Endodermal cell (in vitro differentiated cells): ENCODE data around the gene GMPR2. TPM values are rescaled to one million over a fixed set of nuclear protein-coding genes. Genes with fewer than 3 reads are reported as not detected.
A peak's percentile ranks its signal among the peaks of the same experiment; 100 is the strongest.
"Not testable (repeated sequence)": the region's sequence is repeated elsewhere in the genome, so short reads cannot be mapped to it uniquely, and the experiment has no call there.

Source experiments
- DNase-seq: peaks from one replicate; pipeline ENCODE4 v3.0.0-alpha.2; 2017
- H3K27ac ChIP-seq: 2 replicates; pipeline ENCODE4 v1.5.1; 2013; ENCODE audit warnings: mild to moderate bottlenecking, low read depth, low read length, moderate library complexity
- H3K27me3 ChIP-seq: 2 replicates; pipeline ENCODE4 v1.6.1; 2013; ENCODE audit warnings: mild to moderate bottlenecking, low read length, moderate library complexity; ENCODE audit not compliant: insufficient read depth, control insufficient read depth, poor library complexity, severe bottlenecking
- H3K36me3 ChIP-seq: 2 replicates; pipeline ENCODE4 v1.7.0; 2013; ENCODE audit warnings: mild to moderate bottlenecking, low read length, moderate library complexity; ENCODE audit not compliant: control insufficient read depth, insufficient read depth
- H3K4me1 ChIP-seq: one replicate; pipeline ENCODE4 v1.7.0; 2013; ENCODE audit warnings: low read length; ENCODE audit not compliant: control insufficient read depth, insufficient read depth
- H3K4me3 ChIP-seq: 2 replicates; pipeline ENCODE4 v1.5.1; 2013; ENCODE audit warnings: mild to moderate bottlenecking, low read length, moderate library complexity
- H3K9ac ChIP-seq: 2 replicates; pipeline ENCODE4 v1.6.1; 2013; ENCODE audit warnings: mild to moderate bottlenecking, low read length, moderate library complexity; ENCODE audit not compliant: poor library complexity, severe bottlenecking; ENCODE audit errors: extremely low read depth
- H3K9me3 ChIP-seq: 2 replicates; pipeline ENCODE4 v1.6.1; 2013; ENCODE audit warnings: mild to moderate bottlenecking, low read length, moderate library complexity; ENCODE audit not compliant: control insufficient read depth
- H3K27ac Mint-ChIP-seq: 2 replicates; pipeline ENCODE4 v1.8.0; 2020; ENCODE audit warnings: mixed read lengths
- H3K27me3 Mint-ChIP-seq: 2 replicates; pipeline ENCODE4 v1.8.0; 2021; ENCODE audit warnings: mild to moderate bottlenecking, mixed read lengths; ENCODE audit not compliant: insufficient read depth
- H3K36me3 Mint-ChIP-seq: 2 replicates; pipeline ENCODE4 v1.8.0; 2020; ENCODE audit warnings: low read depth, mixed read lengths
- H3K4me1 Mint-ChIP-seq: 2 replicates; pipeline ENCODE4 v1.8.0; 2020; ENCODE audit warnings: mixed read lengths
- H3K4me3 Mint-ChIP-seq: 2 replicates; pipeline ENCODE4 v1.8.0; 2020; ENCODE audit warnings: mild to moderate bottlenecking, moderate library complexity, mixed read lengths
- H3K9me3 Mint-ChIP-seq: 2 replicates; pipeline ENCODE4 v1.8.0; 2020; ENCODE audit warnings: mild to moderate bottlenecking, mixed read lengths
- WGBS, 2 experiments: methylation state at CpG; one replicate each; pipeline versions ENCODE4 v1.1.5 to v1.1.7; 2013; ENCODE audit warnings: missing lambda C conversion rate in 2 of 2, mixed read lengths in 1 of 2; ENCODE audit not compliant: insufficient coverage in 1 of 2, insufficient read length in 1 of 2; 5-methylcytosine and 5-hydroxymethylcytosine counted together
- total RNA-seq, 2 donors: library from RNA; stranded (reverse); fragmentation: NEBNext Ultra II Directional in 1 of 2; extraction: Animal tissue kit (Norgen Biotek cat#: 25700) in 1 of 2; gene quantifications; 2 replicates in 1 of 2; 3 replicates in 1 of 2; pipeline ENCODE4 v1.2.1, GENCODE V29; 2021
- TF ChIP-seq, protein P1 (sequence below): fragments of 200-600 bp; sonication (generic); conservative IDR thresholded peaks from 2 replicates; pipeline ENCODE4 v1.5.0; 2021; ENCODE audit warnings: antibody characterized with exemption, mild to moderate bottlenecking

Gene GMPR2
- total RNA-seq, 2 donors from 2014 or later = 56.1 to 63.1 TPM

DNA sequence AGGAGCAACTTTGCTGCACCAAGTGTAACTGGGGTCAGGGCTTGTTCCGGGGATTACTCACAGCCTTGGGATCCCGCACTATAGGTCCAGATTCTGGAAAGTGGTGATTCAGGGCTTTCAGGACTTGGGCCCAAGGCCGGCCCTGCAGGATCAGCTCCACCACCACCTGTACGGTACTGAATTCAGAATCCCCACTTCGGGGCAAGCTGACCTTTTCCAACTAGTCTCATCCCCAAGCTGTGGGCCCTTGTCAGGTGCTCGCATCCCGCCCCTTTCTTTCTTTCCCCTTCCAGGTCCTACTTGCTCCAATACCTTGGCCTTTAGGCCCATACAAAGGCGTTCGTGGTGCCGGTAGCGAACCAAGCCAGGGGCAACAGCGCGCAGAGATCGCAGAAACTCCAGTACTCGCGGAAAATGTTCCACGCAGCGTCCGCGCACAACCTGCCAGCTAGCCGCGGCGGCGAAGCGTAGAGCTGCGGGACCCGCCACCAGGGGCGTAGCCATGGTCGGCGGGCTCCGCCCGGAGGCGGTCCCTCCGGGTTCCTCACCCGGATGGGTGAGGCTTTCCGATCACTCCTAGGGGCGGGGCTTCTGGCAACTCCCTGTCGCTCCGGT lies 9.2 kb downstream of the GMPR2 start:
- Histone ChIP-seq H3K9ac (peak overlapping the region; percentile 77), H3K27me3 (no peaks in the 10 kb centered on the region), H3K27ac (peak overlapping the region; percentile 98), H3K4me3 (peak overlapping the region; percentile 92), H3K9me3 (no peaks in the 10 kb centered on the region), H3K4me1 (no peaks in the 10 kb centered on the region), H3K36me3 (peaks cover 42% of the 10 kb centered on the region)
- 1 to 5% methylated on average over 18 to 39 of the region's 39 CpGs for WGBS, 2 experiments
- H3K4me3 Mint-ChIP-seq = peak overlapping the region; percentile 72
- peaks cover 38% of the 10 kb centered on the region for H3K36me3 Mint-ChIP-seq
- H3K9me3 Mint-ChIP-seq = no peaks in the 10 kb centered on the region
- peak; percentile 96 for DNase-seq
- peaks cover 14% of the 10 kb centered on the region for H3K27me3 Mint-ChIP-seq
- H3K4me1 Mint-ChIP-seq = peaks cover 3% of the 10 kb centered on the region
- TF ChIP-seq, protein P1, sequence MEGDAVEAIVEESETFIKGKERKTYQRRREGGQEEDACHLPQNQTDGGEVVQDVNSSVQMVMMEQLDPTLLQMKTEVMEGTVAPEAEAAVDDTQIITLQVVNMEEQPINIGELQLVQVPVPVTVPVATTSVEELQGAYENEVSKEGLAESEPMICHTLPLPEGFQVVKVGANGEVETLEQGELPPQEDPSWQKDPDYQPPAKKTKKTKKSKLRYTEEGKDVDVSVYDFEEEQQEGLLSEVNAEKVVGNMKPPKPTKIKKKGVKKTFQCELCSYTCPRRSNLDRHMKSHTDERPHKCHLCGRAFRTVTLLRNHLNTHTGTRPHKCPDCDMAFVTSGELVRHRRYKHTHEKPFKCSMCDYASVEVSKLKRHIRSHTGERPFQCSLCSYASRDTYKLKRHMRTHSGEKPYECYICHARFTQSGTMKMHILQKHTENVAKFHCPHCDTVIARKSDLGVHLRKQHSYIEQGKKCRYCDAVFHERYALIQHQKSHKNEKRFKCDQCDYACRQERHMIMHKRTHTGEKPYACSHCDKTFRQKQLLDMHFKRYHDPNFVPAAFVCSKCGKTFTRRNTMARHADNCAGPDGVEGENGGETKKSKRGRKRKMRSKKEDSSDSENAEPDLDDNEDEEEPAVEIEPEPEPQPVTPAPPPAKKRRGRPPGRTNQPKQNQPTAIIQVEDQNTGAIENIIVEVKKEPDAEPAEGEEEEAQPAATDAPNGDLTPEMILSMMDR = peak; percentile 74
- peak overlapping the region; percentile 99 for H3K27ac Mint-ChIP-seq

DNA sequence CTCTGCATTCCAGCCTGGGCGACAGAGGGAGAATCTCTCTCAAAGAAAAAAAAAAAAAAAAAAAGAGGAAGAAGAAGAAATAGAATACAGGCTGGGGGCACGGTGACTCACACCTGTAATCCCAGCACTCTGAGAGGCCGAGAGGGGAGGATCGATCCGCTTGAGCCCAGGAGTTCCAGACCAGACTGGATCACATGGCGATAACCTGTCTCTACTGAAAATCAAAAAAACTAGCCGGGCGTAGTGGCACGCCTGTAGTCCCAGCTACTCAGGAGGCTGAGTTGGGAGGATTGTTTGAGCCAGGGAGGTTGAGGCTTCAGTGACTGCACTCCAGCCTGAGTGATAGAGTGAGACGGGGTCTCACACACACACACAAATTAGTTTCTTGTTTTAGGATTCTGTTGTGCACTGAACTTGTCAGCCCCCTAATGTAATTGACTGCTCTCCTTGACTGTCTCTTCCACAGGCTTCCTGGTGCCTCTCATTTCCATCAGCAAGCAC lies 10.7 kb downstream of the GMPR2 start:
- no peaks in the 10 kb centered on the region for H3K4me1 ChIP-seq
- Mint-ChIP-seq H3K27ac (peak overlapping the region; percentile 99), H3K4me3 (peak overlapping the region; percentile 72), H3K4me1 (peaks cover 3% of the 10 kb centered on the region), H3K9me3 (no peaks in the 10 kb centered on the region), H3K27me3 (peaks cover 18% of the 10 kb centered on the region), H3K36me3 (peaks cover 23% of the 10 kb centered on the region)
- peaks cover 28% of the 10 kb centered on the region for H3K36me3 ChIP-seq
- no peaks in the 10 kb centered on the region for H3K27me3 ChIP-seq
- H3K4me3 ChIP-seq = peak overlapping the region; percentile 92
- WGBS, 2 experiments = 69 to 71% methylated on average over 9 to 10 of the region's 10 CpGs
- peak overlapping the region; percentile 77 for H3K9ac ChIP-seq
- TF ChIP-seq, protein P1 = no peak
- H3K27ac ChIP-seq = peak overlapping the region; percentile 98
- no peak for DNase-seq
- no peaks in the 10 kb centered on the region for H3K9me3 ChIP-seq

DNA sequence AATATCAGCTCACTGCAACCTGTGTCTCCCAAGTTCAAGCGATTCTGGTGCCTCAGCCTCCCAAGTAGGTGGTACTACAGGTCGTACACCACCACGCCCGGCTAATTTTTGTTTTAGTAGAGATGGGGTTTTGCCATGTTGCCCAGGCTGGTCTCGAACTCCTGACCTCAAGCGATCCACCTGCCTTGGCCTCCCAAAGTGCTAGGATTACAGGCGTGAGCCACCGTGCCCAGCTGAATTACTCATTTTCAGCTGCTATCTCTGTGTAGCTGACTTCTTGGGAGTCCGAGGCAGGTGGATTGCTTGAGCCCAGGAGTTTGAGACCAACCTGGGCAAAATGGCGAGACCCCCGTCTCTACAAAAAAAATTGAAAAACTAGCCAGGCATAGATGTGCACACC lies 12.6 kb downstream of the GMPR2 start:
- not testable (repeated sequence) for H3K27me3 ChIP-seq, DNase-seq, H3K9me3 Mint-ChIP-seq, H3K4me3 ChIP-seq, H3K9ac ChIP-seq, H3K4me3 Mint-ChIP-seq, H3K4me1 ChIP-seq, H3K4me1 Mint-ChIP-seq, H3K27ac ChIP-seq, H3K36me3 Mint-ChIP-seq, H3K27ac Mint-ChIP-seq, H3K9me3 ChIP-seq, H3K36me3 ChIP-seq
- 93 to 97% methylated on average over 6 to 11 of the region's 11 CpGs for WGBS, 2 experiments
- peaks cover 18% of the 10 kb centered on the region for H3K27me3 Mint-ChIP-seq
